Motor neuron (in vitro differentiated cells): ENCODE measurements around the gene ESAM. TPM values are rescaled to one million over a fixed set of nuclear protein-coding genes. Genes with fewer than 3 reads are reported as not detected.

Experiments used
- ATAC-seq, 8 experiments: fragments of 200-7000 bp; cut with Tn5 transposase; replicated peaks in 6 of 8; 2 replicates each; pipeline ENCODE4 v1.8.0; 2021; ENCODE audit warnings: mild to moderate bottlenecking in 8 of 8, moderate library complexity in 8 of 8
- H3K27ac ChIP-seq, 2 donors: fragments of 250-450 bp; sonication (Bioruptor Pico); 2 replicates each; pipeline ENCODE4 v1.9.0; 2021; ENCODE audit warnings: antibody characterized with exemption in 2 of 2, mild to moderate bottlenecking in 2 of 2, moderate library complexity in 1 of 2
- H3K4me1 ChIP-seq, 2 donors: fragments of 250-450 bp; sonication (Bioruptor Pico); replicated peaks in 1 of 2; 2 replicates each; pipeline ENCODE4 v1.6.1; 2021; ENCODE audit warnings: antibody characterized with exemption in 2 of 2, mild to moderate bottlenecking in 2 of 2, moderate library complexity in 1 of 2
- H3K4me3 ChIP-seq, 5 donors: fragments of 250-450 bp; sonication (Bioruptor Pico); 2 replicates each; pipeline ENCODE4 v1.9.0; 2021; ENCODE audit warnings: antibody characterized with exemption in 5 of 5, mild to moderate bottlenecking in 5 of 5, moderate library complexity in 4 of 5
- WGBS, 10 experiments: fragments of 450-650 bp; shearing (Covaris generic); methylation state at CpG; one replicate each; pipeline ENCODE4 v1.0.0; 2022; 5-methylcytosine and 5-hydroxymethylcytosine counted together
- in situ Hi-C, 9 experiments: fragments of 400-800 bp; cut with MboI; loops; one replicate each; pipeline ENCODE4 v1.15.0; 2021; ENCODE audit warnings: low sequenced_read_pairs in 9 of 9, low pct_unique_long_range_greater_than_20kb in 2 of 9; ENCODE audit not compliant: unreplicated experiment in 9 of 9
- total RNA-seq, 8 experiments: library from RNA; unstranded; fragments of 300-600 nt; gene quantifications; 2 replicates each; pipeline versions ENCODE4 v1.2.3 to v1.2.4, GENCODE V29; 2022

Gene ESAM
- total RNA-seq, 8 experiments from 2014 or later: 0.11 to 9.3 (median 0.67) TPM

GRCh38 chr11:124747406-124748099, 14.5 kb downstream of the ESAM start:
- no peak for ATAC-seq
- H3K27ac ChIP-seq: no peak overlapping the region
- 17 to 100% (median 57%) methylated on average over 1 to 5 of the region's 14 CpGs; no CpG with 5 or more reads in 2 of the 10 experiments for WGBS, 10 experiments
- H3K4me3 ChIP-seq: no peak overlapping the region
- in situ Hi-C loops: loop anchor here in 1 of 9 experiments (5.0 kb wide), 1 partner anchor 75 kb away; the partner anchor contains the start of genes SIAE and SPA17
- peaks cover 0 to 12% of the 10 kb centered on the region in 2 donors for H3K4me1 ChIP-seq

- 4 to 80% (median 7%) methylated on average over 1 to 22 of the region's 37 CpGs; no CpG with 5 or more reads in 4 of the 10 experiments for WGBS, 10 experiments
- Histone ChIP-seq H3K27ac (no peak overlapping the region), H3K4me1 (peaks cover 0 to 4% of the 10 kb centered on the region in 2 donors), H3K4me3 (peak overlapping the region; percentile 5 to 30 (median 9))
- in situ Hi-C loops: loop anchor here in 1 of 9 experiments (5.0 kb wide), 1 partner anchor 74 kb away; the partner anchor contains the start of genes SIAE and SPA17
- ATAC-seq: peak; percentile 64 to 92 (median 84)
Observed at GRCh38 chr11:124746621-124747243, 15.4 kb downstream of the ESAM start.

- Histone ChIP-seq H3K27ac (no peak overlapping the region), H3K4me1 (peaks cover 0 to 4% of the 10 kb centered on the region in 2 donors), H3K4me3 (peak overlapping the region; percentile 5 to 30 (median 9))
- in situ Hi-C loops: loop anchor here in 1 of 9 experiments (5.0 kb wide), 1 partner anchor 74 kb away; the partner anchor contains the start of genes SIAE and SPA17
- 5 to 10% (median 9%) methylated on average over 4 to 6 of the region's 41 CpGs; no CpG with 5 or more reads in 7 of the 10 experiments for WGBS, 10 experiments
- peak in 2 of 8 experiments; percentile 20 to 21 for ATAC-seq
Observed at GRCh38 chr11:124745835-124746620, 16.1 kb downstream of the ESAM start.

- 5 to 20% (median 20%) methylated on average over 1 to 4 of the region's 44 CpGs; no CpG with 5 or more reads in 7 of the 10 experiments for WGBS, 10 experiments
- Histone ChIP-seq H3K27ac (no peak overlapping the region), H3K4me1 (peaks cover 3 to 8% of the 10 kb centered on the region in 2 donors), H3K4me3 (no peak overlapping the region)
- in situ Hi-C loops: loop anchor here in 1 of 9 experiments (5.0 kb wide), 1 partner anchor 73 kb away; the partner anchor contains the start of genes SIAE and SPA17
- ATAC-seq: no peak
Observed at GRCh38 chr11:124745270-124745834, 16.7 kb downstream of the ESAM start.

- no peak for ATAC-seq
- Histone ChIP-seq H3K27ac (no peak overlapping the region), H3K4me3 (no peak overlapping the region), H3K4me1 (peaks cover 3 to 13% of the 10 kb centered on the region in 2 donors)
- in situ Hi-C loops: no loop called here
- 30 to 80% (median 45%) methylated on average over 1 to 5 of the region's 6 CpGs; no CpG with 5 or more reads in 2 of the 10 experiments for WGBS, 10 experiments
Observed at GRCh38 chr11:124743050-124743449, 19.0 kb downstream of the ESAM start.

- 0 to 67% (median 39%) methylated on average over 1 to 2 of the region's 2 CpGs; no CpG with 5 or more reads in 2 of the 10 experiments for WGBS, 10 experiments
- no peak for ATAC-seq
- in situ Hi-C loops: no loop called here
- Histone ChIP-seq H3K27ac (no peak overlapping the region), H3K4me1 (peaks cover 7 to 18% of the 10 kb centered on the region in 2 donors), H3K4me3 (no peak overlapping the region)
Observed at GRCh38 chr11:124742555-124742954, 19.5 kb downstream of the ESAM start.

- WGBS, 10 experiments: 0 to 8% (median 1%) methylated on average over 1 to 13 of the region's 37 CpGs; no CpG with 5 or more reads in 2 of the 10 experiments
- H3K4me3 ChIP-seq: peak overlapping the region; percentile 45 to 67 (median 54)
- no peak overlapping the region for H3K27ac ChIP-seq
- peak in 4 of 8 experiments; percentile 17 to 61 (median 52) for ATAC-seq
- H3K4me1 ChIP-seq: peaks cover 7 to 16% of the 10 kb centered on the region in 2 donors
- in situ Hi-C loops: no loop called here
Observed at GRCh38 chr11:124740277-124740882, 21.7 kb downstream of the ESAM start.

GRCh38 chr11:124739479-124740276, 22.4 kb downstream of the ESAM start, which contains the start of gene NRGN:
TSS of gene NRGN (plus strand) at chr11:124739942. CDS start at chr11:124740085, 143 bp downstream.
- peaks cover 7 to 16% of the 10 kb centered on the region in 2 donors for H3K4me1 ChIP-seq
- ATAC-seq: peak; percentile 89 to 99 (median 98)
- 0 to 17% (median 0%) methylated on average over 2 to 10 of the region's 59 CpGs; no CpG with 5 or more reads in 7 of the 10 experiments for WGBS, 10 experiments
- peak within 1 kb of the TSS; percentile 45 to 67 (median 54) for H3K4me3 ChIP-seq
- in situ Hi-C loops: no loop called here
- H3K27ac ChIP-seq: no peak within 1 kb of the TSS

- H3K27ac ChIP-seq: no peak overlapping the region
- ATAC-seq: no peak
- peak overlapping the region in 3 of 5 donors; percentile 48 to 67 (median 56) for H3K4me3 ChIP-seq
- peaks cover 7 to 16% of the 10 kb centered on the region in 2 donors for H3K4me1 ChIP-seq
- in situ Hi-C loops: no loop called here
- WGBS, 10 experiments: 50 to 100% (median 82%) methylated on average over 1 to 13 of the region's 21 CpGs; no CpG with 5 or more reads in 2 of the 10 experiments
Observed at GRCh38 chr11:124738713-124739478, 23.2 kb downstream of the ESAM start.

- Histone ChIP-seq H3K4me1 (peaks cover 7 to 16% of the 10 kb centered on the region in 2 donors), H3K4me3 (no peak overlapping the region), H3K27ac (no peak overlapping the region)
- in situ Hi-C loops: no loop called here
- no peak for ATAC-seq
- WGBS, 10 experiments: 43 to 100% (median 58%) methylated on average over 1 to 4 of the region's 7 CpGs; no CpG with 5 or more reads in 4 of the 10 experiments
Observed at GRCh38 chr11:124737638-124738305, 24.3 kb downstream of the ESAM start.
